Astrocyte of the cerebellum (primary cell): Measurements from ENCODE around the gene DNAJB13.

ENCODE experiments used
- DNase-seq: peaks from one replicate; pipeline ENCODE4 v3.0.0-alpha.2; 2011; ENCODE audit warnings: low read depth
- H3K4me3 ChIP-seq: 2 replicates; pipeline ENCODE4 v1.5.1; 2011; ENCODE audit warnings: mild to moderate bottlenecking, low read depth, low read length, moderate library complexity
- CTCF ChIP-seq: IDR thresholded peaks from 2 replicates; pipeline ENCODE4 v1.5.1; 2012; ENCODE audit warnings: low read length, low read depth, moderate library complexity, mild to moderate bottlenecking; ENCODE audit errors: missing control alignments
- in situ Hi-C: cut with HindIII; loops from 2 replicates; pipeline ENCODE4 v1.10.0; 2017; ENCODE audit warnings: low sequenced_read_pairs

Gene DNAJB13

GRCh38 chr11:73939096-73939495 lies 11.7 kb upstream of the DNAJB13 start:
- no peak for DNase-seq
- in situ Hi-C loops = no loop called here
- TF ChIP-seq CTCF = no peak
- H3K4me3 ChIP-seq = no peak overlapping the region

DNA sequence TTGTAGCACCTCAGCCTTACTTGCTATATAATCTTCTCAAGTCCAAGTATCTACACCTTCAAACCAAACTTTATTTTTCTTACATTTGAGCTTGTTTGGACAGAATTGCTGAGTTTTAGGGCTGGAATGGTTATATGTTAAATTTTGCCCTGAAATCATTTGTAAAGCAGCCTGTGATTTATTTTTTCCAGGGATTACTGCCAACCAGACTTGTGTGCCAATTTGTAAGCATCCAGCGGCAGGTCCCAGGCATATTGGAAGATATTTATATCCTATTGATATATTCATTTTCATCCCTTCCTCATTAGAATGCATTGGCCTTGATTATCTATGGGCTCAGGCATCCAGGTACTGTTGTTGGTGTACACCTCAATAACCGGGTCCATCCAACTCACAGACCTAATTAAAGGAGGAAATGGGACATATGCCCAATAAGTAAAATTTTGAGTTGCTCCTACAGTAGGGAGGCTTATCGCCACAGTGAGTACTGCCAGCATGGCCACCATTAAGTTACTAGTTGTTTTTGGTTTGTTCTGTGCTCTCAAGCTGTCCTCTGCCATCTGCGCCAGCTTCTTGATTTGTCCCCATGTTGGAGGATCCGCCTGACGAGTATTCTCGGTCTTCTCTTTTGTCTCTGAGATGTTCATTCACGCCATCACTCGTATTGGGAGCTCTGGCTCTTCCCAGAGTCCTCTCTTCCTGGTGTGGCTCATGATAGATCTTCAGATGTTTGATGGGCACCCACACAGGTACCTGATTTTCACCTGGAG lies 9.8 kb upstream of the DNAJB13 start:
- in situ Hi-C loops = no loop called here
- no peak for TF ChIP-seq CTCF
- DNase-seq = no peak
- H3K4me3 ChIP-seq = no peak overlapping the region

DNA sequence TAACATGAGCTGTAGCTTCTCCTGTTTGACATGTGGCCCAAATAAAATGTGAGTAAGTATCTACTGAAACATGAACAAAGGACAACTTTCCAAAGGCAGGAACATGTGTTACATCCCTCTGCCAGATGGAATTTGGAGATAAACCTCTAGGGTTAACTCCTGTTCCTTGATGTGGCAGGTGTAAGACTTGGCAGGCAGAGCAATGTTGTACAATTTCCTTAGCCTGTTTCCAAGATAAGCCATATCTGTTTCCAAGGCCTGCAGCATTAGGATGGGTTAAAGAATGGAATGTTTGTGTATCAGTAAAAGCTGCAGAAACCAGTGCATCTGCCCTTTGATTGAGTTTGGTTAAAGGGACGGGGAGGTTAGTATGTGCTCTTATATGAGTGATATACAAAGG lies 8.8 kb upstream of the DNAJB13 start:
- no peak for TF ChIP-seq CTCF
- in situ Hi-C loops = no loop called here
- no peak for DNase-seq
- H3K4me3 ChIP-seq = no peak overlapping the region

GRCh38 chr11:73944085-73944484 lies 6.7 kb upstream of the DNAJB13 start:
- TF ChIP-seq CTCF = no peak
- no peak overlapping the region for H3K4me3 ChIP-seq
- in situ Hi-C loops = no loop called here
- no peak for DNase-seq

DNA sequence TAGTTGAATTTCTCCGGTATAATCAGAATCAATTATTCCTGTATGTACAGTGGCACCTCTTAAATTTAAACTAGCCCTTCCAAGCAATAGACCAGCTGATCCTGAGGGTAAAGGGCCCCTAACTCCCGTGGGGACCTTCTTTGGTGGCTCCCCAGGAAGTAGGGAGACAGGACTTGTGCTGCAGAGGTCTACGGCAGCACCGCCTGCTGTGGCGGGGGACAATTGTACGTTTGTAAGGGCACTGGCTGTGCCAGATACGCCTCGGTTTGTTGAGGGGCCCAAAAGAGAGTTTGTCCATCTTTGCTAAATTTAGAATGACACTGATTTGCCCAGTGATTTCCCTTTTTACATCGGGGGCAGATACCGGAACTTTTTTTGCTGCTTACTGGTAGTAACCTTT lies 5.9 kb upstream of the DNAJB13 start:
- TF ChIP-seq CTCF = no peak
- no peak overlapping the region for H3K4me3 ChIP-seq
- in situ Hi-C loops = no loop called here
- no peak for DNase-seq

DNA sequence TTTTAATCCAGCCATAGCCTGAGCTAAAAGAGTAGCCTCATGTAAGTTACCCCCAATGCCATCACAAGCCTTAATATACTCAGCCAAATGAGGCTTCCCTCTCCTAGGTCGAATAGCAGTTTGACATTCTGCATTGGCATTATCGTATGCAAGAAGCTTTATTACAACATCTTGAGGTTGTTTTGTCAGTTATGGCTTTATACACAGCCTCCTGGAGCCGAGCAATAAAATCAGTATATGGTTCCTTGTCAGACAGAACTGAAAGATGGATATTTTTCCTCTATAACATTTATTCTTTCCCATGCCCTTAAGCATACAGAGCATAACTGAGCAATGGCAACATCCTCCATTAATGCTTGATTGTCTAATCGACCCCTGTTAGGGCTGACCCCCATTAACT lies 5.4 kb upstream of the DNAJB13 start:
- no peak for DNase-seq
- in situ Hi-C loops = no loop called here
- no peak for TF ChIP-seq CTCF
- H3K4me3 ChIP-seq = no peak overlapping the region
